Measurements from ENCODE around the gene TSPAN9.

DNA sequence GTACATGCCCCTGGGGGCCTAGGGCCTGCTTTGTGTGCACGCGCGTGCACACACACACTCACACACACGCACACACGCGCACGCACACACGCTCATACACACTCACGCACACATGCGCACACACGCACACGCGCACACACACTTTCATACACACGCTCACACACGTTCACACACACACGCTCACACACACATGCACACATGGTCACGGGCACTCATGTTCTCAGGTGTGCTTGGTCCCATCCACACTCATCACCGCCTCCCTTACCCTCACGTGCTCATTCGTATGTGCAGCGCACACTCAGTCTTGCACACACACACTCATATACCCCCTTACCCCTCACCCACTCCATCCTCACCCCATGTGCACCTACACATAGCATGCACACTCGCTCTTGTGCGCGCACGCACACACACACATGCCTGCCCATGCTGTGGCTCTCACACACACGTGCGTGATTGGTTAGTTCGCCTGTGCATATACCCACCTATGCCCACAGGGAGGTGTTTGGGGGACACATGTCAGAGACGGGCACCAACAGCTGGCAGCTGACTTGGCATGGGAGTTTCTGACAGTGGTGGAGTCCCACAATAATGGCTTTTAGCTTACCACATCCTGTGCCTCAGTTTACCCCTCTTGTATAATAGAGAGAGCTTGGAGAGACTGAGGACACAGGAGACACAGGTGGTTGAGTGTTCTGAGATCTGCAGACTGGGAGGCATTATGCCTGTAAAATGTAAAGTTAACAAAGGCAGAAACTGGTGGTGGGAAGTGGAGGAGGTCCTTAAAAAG lies 28.7 kb downstream of the TSPAN9 start:
- no peak for TF ChIP-seq POLR2AphosphoS5 (IDR thresholded peaks at IDR 0.05)
- TF ChIP-seq, protein P1, sequence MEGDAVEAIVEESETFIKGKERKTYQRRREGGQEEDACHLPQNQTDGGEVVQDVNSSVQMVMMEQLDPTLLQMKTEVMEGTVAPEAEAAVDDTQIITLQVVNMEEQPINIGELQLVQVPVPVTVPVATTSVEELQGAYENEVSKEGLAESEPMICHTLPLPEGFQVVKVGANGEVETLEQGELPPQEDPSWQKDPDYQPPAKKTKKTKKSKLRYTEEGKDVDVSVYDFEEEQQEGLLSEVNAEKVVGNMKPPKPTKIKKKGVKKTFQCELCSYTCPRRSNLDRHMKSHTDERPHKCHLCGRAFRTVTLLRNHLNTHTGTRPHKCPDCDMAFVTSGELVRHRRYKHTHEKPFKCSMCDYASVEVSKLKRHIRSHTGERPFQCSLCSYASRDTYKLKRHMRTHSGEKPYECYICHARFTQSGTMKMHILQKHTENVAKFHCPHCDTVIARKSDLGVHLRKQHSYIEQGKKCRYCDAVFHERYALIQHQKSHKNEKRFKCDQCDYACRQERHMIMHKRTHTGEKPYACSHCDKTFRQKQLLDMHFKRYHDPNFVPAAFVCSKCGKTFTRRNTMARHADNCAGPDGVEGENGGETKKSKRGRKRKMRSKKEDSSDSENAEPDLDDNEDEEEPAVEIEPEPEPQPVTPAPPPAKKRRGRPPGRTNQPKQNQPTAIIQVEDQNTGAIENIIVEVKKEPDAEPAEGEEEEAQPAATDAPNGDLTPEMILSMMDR (IDR thresholded peaks at IDR 0.05): no peak
- TF ChIP-seq POLR2A (IDR thresholded peaks at IDR 0.05; ENCODE audit: low read depth): no peak
